Spleen (tissue), 11 donors: ENCODE results near the gene DNM3. TPM values are rescaled to one million over a fixed set of nuclear protein-coding genes. Genes with fewer than 3 reads are reported as not detected.

Experiments used
- DNase-seq: peaks from one replicate; pipeline ENCODE4 v3.0.0-alpha.2; 2020
- H3K27ac ChIP-seq, 8 donors: fragments of 200-600 bp; sonication (generic) in 7 of 8; 1 replicate in 4 of 8; 2 replicates in 4 of 8; pipeline versions ENCODE4 v1.5.0 to v1.8.0; 2016 to 2021; ENCODE audit warnings: inconsistent platforms in 4 of 8, mild to moderate bottlenecking in 4 of 8, moderate library complexity in 1 of 8
- H3K27me3 ChIP-seq, 7 donors: fragments of 200-600 bp; sonication (generic) in 6 of 7; replicated peaks in 1 of 7; 1 replicate in 4 of 7; 2 replicates in 3 of 7; pipeline versions ENCODE4 v1.5.0 to v1.8.0; 2016 to 2021; ENCODE audit warnings: inconsistent platforms in 3 of 7, mild to moderate bottlenecking in 1 of 7
- H3K36me3 ChIP-seq, 6 donors: fragments of 200-600 bp; sonication (generic) in 5 of 6; 1 replicate in 4 of 6; 2 replicates in 2 of 6; pipeline versions ENCODE4 v1.5.0 to v1.8.0; 2016 to 2021; ENCODE audit warnings: inconsistent platforms in 2 of 6
- H3K4me1 ChIP-seq, 6 donors: fragments of 200-600 bp; sonication (generic) in 5 of 6; 1 replicate in 3 of 6; 2 replicates in 3 of 6; pipeline versions ENCODE4 v1.5.0 to v1.8.0; 2016 to 2021; ENCODE audit warnings: inconsistent platforms in 3 of 6
- H3K4me3 ChIP-seq, 8 donors: fragments of 200-600 bp; sonication (generic) in 7 of 8; 1 replicate in 4 of 8; 2 replicates in 4 of 8; pipeline versions ENCODE4 v1.5.0 to v1.8.0; 2016 to 2021; ENCODE audit warnings: inconsistent platforms in 4 of 8, mild to moderate bottlenecking in 4 of 8, moderate library complexity in 2 of 8
- H3K9me3 ChIP-seq, 8 donors: fragments of 200-600 bp; sonication (generic) in 7 of 8; 1 replicate in 4 of 8; 2 replicates in 4 of 8; pipeline versions ENCODE4 v1.5.0 to v1.8.0; 2016 to 2021; ENCODE audit warnings: inconsistent platforms in 4 of 8
- CTCF ChIP-seq, 11 experiments: fragments of 200-600 bp in 7 of 11; fragments of 450-650 bp in 4 of 11; sonication (generic) in 4 of 11; IDR thresholded peaks in 8 of 11; conservative IDR thresholded peaks in 3 of 11; 1 replicate in 7 of 11; 2 replicates in 4 of 11; pipeline versions ENCODE4 v1.4.0 to v1.8.0; 2016 to 2021; ENCODE audit warnings: antibody characterized with exemption in 11 of 11, inconsistent platforms in 4 of 11, mild to moderate bottlenecking in 1 of 11
- POLR2A ChIP-seq, 3 donors: fragments of 450-650 bp; IDR thresholded peaks; one replicate each; pipeline ENCODE4 v1.5.1; 2017; ENCODE audit warnings: antibody characterized with exemption in 3 of 3, mild to moderate bottlenecking in 1 of 3
- POLR2AphosphoS5 ChIP-seq, 3 donors: sonication (generic); formaldehyde crosslinking; IDR thresholded peaks; one replicate each; pipeline ENCODE4 v1.5.1; 2017; ENCODE audit warnings: antibody characterized with exemption in 3 of 3
- WGBS, 5 donors: extraction: QIAGEN DNeasy Blood & Tissue Kit in 3 of 5; methylation state at CpG; one replicate each; pipeline versions ENCODE4 v1.1.5 to v1.1.7; 2013 to 2018; 5-methylcytosine and 5-hydroxymethylcytosine counted together
- intact Hi-C: fragments of 100-400 bp; cut with DNase I; formaldehyde crosslinking; loops from one replicate; pipeline ENCODE4 v1.15.0; 2023; ENCODE audit warnings: low total_unique reads
- polyA plus RNA-seq, 3 donors: library from polyadenylated mRNA; stranded (reverse); fragments of 200-250 nt; gene quantifications; one replicate each; pipeline ENCODE4 v1.2.1, GENCODE V29; 2013
- total RNA-seq, 7 donors: library from RNA; depleted of rRNA in 3 of 7; stranded (reverse); fragments of >200 nt in 3 of 7; fragmentation: NEBNext Ultra II Directional in 4 of 7; extraction: Animal tissue kit (Norgen Biotek cat#: 25700) in 4 of 7; gene quantifications; one replicate each; pipeline versions ENCODE4 v1.1.0 to v1.2.1, GENCODE V29; 2016 to 2021
- donor health status: healthy with polysubstance abuse.
- donor health status: DM: no; HTN: no; CAD: no; lungs with moderate emphysema.
- donor health status: DM: no; HTN: no; CAD: no.
- donor health status: Bipolar disorder and iron deficiency.
- donor health status: healthy.
- donor health status: DM: no; HTN: no; CAD: no.
- donor health status: DM: yes; HTN: yes; CAD: no.

The DNM3 gene
- total and polyA plus RNA-seq, 10 donors = 0.61 to 10.2 (median 4.9) TPM

- peaks cover 0 to 8% (median 0%) of the 10 kb centered on the region in 6 donors for H3K4me1 ChIP-seq
- H3K36me3 ChIP-seq = no peaks in the 10 kb centered on the region
- no peak for DNase-seq
- 91 to 98% (median 97%) methylated on average over 1 of the region's 1 CpG for WGBS, 5 donors
- H3K27ac ChIP-seq = no peak overlapping the region
- intact Hi-C loops = no loop called here
- H3K9me3 ChIP-seq = peaks cover 0 to 12% (median 3%) of the 10 kb centered on the region in 8 donors
- no peak overlapping the region for H3K4me3 ChIP-seq
- H3K27me3 ChIP-seq = no peaks in the 10 kb centered on the region
- no peak for TF ChIP-seq POLR2A (IDR thresholded peaks at IDR 0.05)
Measured at GRCh38 chr1:172265905-172266304, 424.6 kb downstream of the DNM3 start.

- Histone ChIP-seq H3K9me3 (peaks cover 0 to 7% (median 0%) of the 10 kb centered on the region in 8 donors), H3K4me1 (peaks cover 0 to 9% (median 0%) of the 10 kb centered on the region in 6 donors), H3K27ac (no peak overlapping the region), H3K4me3 (no peak overlapping the region), H3K36me3 (no peaks in the 10 kb centered on the region), H3K27me3 (no peaks in the 10 kb centered on the region)
- WGBS, 5 donors = 89 to 100% (median 94%) methylated on average over 1 of the region's 1 CpG
- intact Hi-C loops = no loop called here
- TF ChIP-seq POLR2AphosphoS5 (IDR thresholded peaks at IDR 0.05) = no peak
- no peak for DNase-seq
Measured at GRCh38 chr1:172266528-172267174, 425.4 kb downstream of the DNM3 start.

- H3K4me1 ChIP-seq = peaks cover 0 to 9% (median 0%) of the 10 kb centered on the region in 6 donors
- H3K4me3 ChIP-seq = no peak overlapping the region
- H3K27ac ChIP-seq = no peak overlapping the region
- intact Hi-C loops = no loop called here
- 88 to 97% (median 93%) methylated on average over 3 of the region's 3 CpGs for WGBS, 5 donors
- no peak for DNase-seq
- H3K27me3 ChIP-seq = no peaks in the 10 kb centered on the region
- peaks cover 0 to 6% (median 0%) of the 10 kb centered on the region in 8 donors for H3K9me3 ChIP-seq
- H3K36me3 ChIP-seq = no peaks in the 10 kb centered on the region
- TF ChIP-seq POLR2A (IDR thresholded peaks at IDR 0.05) = no peak
- no peak for TF ChIP-seq POLR2AphosphoS5 (IDR thresholded peaks at IDR 0.05)
- TF ChIP-seq CTCF (IDR thresholded peaks at IDR 0.05 in 8 of 11, conservative IDR thresholded peaks at IDR 0.05 in 3 of 11) = no peak
Measured at GRCh38 chr1:172268237-172268636, 426.9 kb downstream of the DNM3 start.

- Histone ChIP-seq H3K27ac (no peak overlapping the region), H3K27me3 (no peaks in the 10 kb centered on the region), H3K4me1 (peaks cover 0 to 9% (median 0%) of the 10 kb centered on the region in 6 donors), H3K4me3 (no peak overlapping the region), H3K36me3 (no peaks in the 10 kb centered on the region), H3K9me3 (no peaks in the 10 kb centered on the region)
- 90 to 96% (median 91%) methylated on average over 5 of the region's 5 CpGs for WGBS, 5 donors
- no peak for TF ChIP-seq POLR2A (IDR thresholded peaks at IDR 0.05)
- no peak for TF ChIP-seq POLR2AphosphoS5 (IDR thresholded peaks at IDR 0.05)
- TF ChIP-seq CTCF (IDR thresholded peaks at IDR 0.05 in 8 of 11, conservative IDR thresholded peaks at IDR 0.05 in 3 of 11) = no peak
- intact Hi-C loops = no loop called here
- DNase-seq = no peak
Measured at GRCh38 chr1:172269084-172269483, 427.8 kb downstream of the DNM3 start.

- no peak overlapping the region for H3K27ac ChIP-seq
- TF ChIP-seq CTCF (IDR thresholded peaks at IDR 0.05 in 8 of 11, conservative IDR thresholded peaks at IDR 0.05 in 3 of 11) (no peak), POLR2A (IDR thresholded peaks at IDR 0.05) (no peak), POLR2AphosphoS5 (IDR thresholded peaks at IDR 0.05) (no peak)
- no peak for DNase-seq
- H3K4me3 ChIP-seq = no peak overlapping the region
- intact Hi-C loops = no loop called here
- 70 to 88% (median 77%) methylated on average over 3 of the region's 3 CpGs for WGBS, 5 donors
- H3K27me3 ChIP-seq = no peaks in the 10 kb centered on the region
- no peaks in the 10 kb centered on the region for H3K9me3 ChIP-seq
- H3K4me1 ChIP-seq = peaks cover 0 to 9% (median 0%) of the 10 kb centered on the region in 6 donors
- no peaks in the 10 kb centered on the region for H3K36me3 ChIP-seq
Measured at GRCh38 chr1:172269644-172270043, 428.3 kb downstream of the DNM3 start.
